Measurements from ENCODE around the gene TOMM40. TPM values are rescaled to one million over a fixed set of nuclear protein-coding genes. Genes with fewer than 3 reads are reported as not detected.
"Not testable (repeated sequence)": the region's sequence is repeated elsewhere in the genome, so short reads cannot be mapped to it uniquely, and the experiment has no call there.

The TOMM40 gene
- total and polyA plus RNA-seq, 11 donors, result 32.2 to 79.9 (median 46.3) TPM

DNA sequence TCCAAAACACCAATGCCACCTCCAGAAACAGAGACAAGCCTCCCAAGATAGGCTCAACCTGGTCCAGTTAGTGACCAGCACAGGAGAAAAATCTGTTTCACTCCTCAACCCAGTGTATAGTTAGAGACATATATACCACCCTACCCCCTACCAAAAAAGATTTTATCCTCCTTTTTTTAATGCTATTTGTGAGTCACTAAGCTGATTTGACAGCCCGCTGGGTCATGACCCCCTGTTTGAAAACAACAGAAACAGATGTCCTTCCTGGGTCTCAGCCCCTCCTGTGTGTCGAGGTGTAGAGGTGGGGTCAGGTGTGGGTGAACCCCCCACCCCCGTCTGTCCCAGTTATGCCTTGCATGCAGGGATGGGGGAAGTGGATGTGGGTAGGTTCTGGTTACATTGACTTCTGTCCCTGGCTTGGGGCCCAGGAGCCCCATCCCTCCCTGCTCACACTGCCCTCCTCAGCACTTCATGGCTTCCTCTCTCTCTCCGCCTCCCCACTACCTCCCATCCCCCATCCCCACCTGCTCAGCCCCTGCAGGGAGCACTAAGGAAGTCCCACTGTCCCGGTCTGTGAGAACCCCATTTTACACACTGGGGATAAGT, 14.0 kb upstream of the TOMM40 start:
- no peak for TF ChIP-seq POLR2A (IDR thresholded peaks at IDR 0.05)
- TF ChIP-seq, protein P1, sequence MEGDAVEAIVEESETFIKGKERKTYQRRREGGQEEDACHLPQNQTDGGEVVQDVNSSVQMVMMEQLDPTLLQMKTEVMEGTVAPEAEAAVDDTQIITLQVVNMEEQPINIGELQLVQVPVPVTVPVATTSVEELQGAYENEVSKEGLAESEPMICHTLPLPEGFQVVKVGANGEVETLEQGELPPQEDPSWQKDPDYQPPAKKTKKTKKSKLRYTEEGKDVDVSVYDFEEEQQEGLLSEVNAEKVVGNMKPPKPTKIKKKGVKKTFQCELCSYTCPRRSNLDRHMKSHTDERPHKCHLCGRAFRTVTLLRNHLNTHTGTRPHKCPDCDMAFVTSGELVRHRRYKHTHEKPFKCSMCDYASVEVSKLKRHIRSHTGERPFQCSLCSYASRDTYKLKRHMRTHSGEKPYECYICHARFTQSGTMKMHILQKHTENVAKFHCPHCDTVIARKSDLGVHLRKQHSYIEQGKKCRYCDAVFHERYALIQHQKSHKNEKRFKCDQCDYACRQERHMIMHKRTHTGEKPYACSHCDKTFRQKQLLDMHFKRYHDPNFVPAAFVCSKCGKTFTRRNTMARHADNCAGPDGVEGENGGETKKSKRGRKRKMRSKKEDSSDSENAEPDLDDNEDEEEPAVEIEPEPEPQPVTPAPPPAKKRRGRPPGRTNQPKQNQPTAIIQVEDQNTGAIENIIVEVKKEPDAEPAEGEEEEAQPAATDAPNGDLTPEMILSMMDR (IDR thresholded peaks at IDR 0.05), result no peak
- intact Hi-C loops (cut with DNase I), result no loop called here
- H3K4me1 ChIP-seq, result peaks cover 0 to 27% (median 11%) of the 10 kb centered on the region in 12 donors
- peak in 2 of 5 donors; percentile 24 to 33 for DNase-seq
- 71 to 80% (median 78%) methylated on average over 5 of the region's 5 CpGs for WGBS, 4 donors
- H3K27ac ChIP-seq, result peak overlapping the region in 1 of 12 donors; percentile 66
- H3K9me3 ChIP-seq, result no peaks in the 10 kb centered on the region
- no peaks in the 10 kb centered on the region for H3K27me3 ChIP-seq
- H3K36me3 ChIP-seq, result peaks cover 0 to 79% (median 67%) of the 10 kb centered on the region in 9 donors
- H3K4me3 ChIP-seq, result no peak overlapping the region
- no peak for ATAC-seq

DNA sequence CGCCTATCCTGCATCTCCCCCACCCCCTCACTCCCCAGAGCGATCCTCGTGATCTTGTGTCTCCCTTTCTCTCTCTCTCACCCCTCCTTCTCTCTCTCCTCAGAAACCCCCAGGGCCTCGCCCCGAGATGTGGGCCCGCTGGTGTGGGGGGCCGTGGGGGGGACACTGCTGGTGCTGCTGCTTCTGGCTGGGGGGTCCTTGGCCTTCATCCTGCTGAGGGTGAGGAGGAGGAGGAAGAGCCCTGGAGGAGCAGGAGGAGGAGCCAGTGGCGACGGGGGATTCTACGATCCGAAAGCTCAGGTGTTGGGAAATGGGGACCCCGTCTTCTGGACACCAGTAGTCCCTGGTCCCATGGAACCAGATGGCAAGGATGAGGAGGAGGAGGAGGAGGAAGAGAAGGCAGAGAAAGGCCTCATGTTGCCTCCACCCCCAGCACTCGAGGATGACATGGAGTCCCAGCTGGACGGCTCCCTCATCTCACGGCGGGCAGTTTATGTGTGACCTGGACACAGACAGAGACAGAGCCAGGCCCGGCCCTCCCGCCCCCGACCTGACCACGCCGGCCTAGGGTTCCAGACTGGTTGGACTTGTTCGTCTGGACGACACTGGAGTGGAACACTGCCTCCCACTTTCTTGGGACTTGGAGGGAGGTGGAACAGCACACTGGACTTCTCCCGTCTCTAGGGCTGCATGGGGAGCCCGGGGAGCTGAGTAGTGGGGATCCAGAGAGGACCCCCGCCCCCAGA, 12.8 kb upstream of the TOMM40 start:
- Histone ChIP-seq H3K9me3 (no peaks in the 10 kb centered on the region), H3K36me3 (peaks cover 0 to 74% (median 59%) of the 10 kb centered on the region in 9 donors), H3K4me1 (peaks cover 0 to 25% (median 9%) of the 10 kb centered on the region in 12 donors), H3K27ac (no peak overlapping the region), H3K4me3 (no peak overlapping the region), H3K27me3 (no peaks in the 10 kb centered on the region)
- ATAC-seq (no peak), DNase-seq (peak in 2 of 5 donors; percentile 23 to 28)
- intact Hi-C loops (cut with DNase I), result no loop called here
- 86 to 88% (median 87%) methylated on average over 24 to 26 of the region's 26 CpGs for WGBS, 4 donors
- TF ChIP-seq, protein P1 (IDR thresholded peaks at IDR 0.05), result no peak
- no peak for TF ChIP-seq POLR2A (IDR thresholded peaks at IDR 0.05)

DNA sequence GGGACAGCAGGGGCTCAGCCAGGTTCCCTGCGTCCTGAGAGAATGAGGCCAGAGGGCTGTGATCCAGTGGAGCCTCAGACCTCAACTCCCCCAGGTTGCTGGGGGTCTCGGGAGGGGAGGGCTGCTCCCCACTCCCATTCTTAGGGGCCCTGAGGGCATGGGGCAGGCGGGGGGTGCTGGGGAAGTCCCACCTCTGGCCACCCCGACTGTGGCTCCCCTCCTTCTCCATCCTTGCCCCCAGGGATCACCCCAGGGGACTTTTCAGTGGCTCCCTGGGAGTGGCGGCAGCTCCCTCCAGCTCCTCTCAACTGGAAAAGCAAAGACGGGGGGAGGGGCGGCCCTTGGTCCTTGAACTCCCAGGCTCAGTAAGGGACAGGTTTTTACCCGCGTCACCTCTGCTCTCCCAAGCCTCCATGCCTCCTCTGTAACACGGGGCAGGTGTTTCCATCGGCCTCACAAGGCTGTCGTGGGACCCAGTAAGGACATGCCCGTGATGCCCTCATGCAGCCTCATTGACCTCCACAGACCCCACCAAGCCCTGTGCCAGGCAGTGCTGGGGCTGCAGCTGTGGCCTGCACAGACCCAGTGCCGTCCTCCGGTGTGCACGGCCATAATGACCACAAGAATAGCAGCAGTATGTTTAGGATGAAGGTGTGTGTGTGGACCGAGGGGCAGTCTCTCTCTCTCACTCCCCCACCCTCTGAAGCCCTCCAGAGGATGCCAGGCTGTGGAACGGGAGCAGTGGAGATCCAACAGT, 11.6 kb upstream of the TOMM40 start:
- TF ChIP-seq, protein P1 (IDR thresholded peaks at IDR 0.05), result no peak
- TF ChIP-seq POLR2A (IDR thresholded peaks at IDR 0.05), result no peak
- no peaks in the 10 kb centered on the region for H3K9me3 ChIP-seq
- peaks cover 0 to 74% (median 59%) of the 10 kb centered on the region in 9 donors for H3K36me3 ChIP-seq
- no peak overlapping the region for H3K27ac ChIP-seq
- ATAC-seq, result no peak
- H3K4me1 ChIP-seq, result peaks cover 0 to 21% (median 8%) of the 10 kb centered on the region in 12 donors
- 74 to 83% (median 77%) methylated on average over 17 to 18 of the region's 18 CpGs for WGBS, 4 donors
- no peak overlapping the region for H3K4me3 ChIP-seq
- intact Hi-C loops (cut with DNase I), result no loop called here
- DNase-seq, result peak in 2 of 5 donors; percentile 19 to 36
- no peaks in the 10 kb centered on the region for H3K27me3 ChIP-seq

DNA sequence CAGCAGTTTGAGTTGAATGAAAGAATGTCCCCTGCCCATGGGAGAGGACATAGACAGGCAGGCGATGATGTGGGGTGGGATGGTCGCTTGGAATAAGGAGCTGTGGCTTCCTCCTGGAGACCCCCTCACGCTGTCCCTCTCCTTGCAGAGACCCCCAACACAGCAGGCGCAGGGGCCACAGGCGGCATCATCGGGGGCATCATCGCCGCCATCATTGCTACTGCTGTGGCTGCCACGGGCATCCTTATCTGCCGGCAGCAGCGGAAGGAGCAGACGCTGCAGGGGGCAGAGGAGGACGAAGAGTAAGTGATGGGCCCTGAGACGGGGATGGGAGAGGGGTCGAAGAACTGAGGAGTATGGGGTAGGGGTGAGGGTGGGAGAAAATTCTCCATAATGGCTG, 9.0 kb upstream of the TOMM40 start:
- no peak overlapping the region for H3K27ac ChIP-seq
- ATAC-seq (no peak), DNase-seq (peak in 2 of 5 donors; percentile 13 to 32)
- peaks cover 0 to 70% (median 52%) of the 10 kb centered on the region in 9 donors for H3K36me3 ChIP-seq
- no peaks in the 10 kb centered on the region for H3K9me3 ChIP-seq
- peaks cover 0 to 5% (median 0%) of the 10 kb centered on the region in 12 donors for H3K4me1 ChIP-seq
- intact Hi-C loops (cut with DNase I), result no loop called here
- H3K27me3 ChIP-seq, result no peaks in the 10 kb centered on the region
- TF ChIP-seq, protein P1 (IDR thresholded peaks at IDR 0.05), result no peak
- TF ChIP-seq POLR2A (IDR thresholded peaks at IDR 0.05), result no peak
- WGBS, 4 donors, result 89 to 94% (median 91%) methylated on average over 15 of the region's 15 CpGs
- no peak overlapping the region for H3K4me3 ChIP-seq

DNA sequence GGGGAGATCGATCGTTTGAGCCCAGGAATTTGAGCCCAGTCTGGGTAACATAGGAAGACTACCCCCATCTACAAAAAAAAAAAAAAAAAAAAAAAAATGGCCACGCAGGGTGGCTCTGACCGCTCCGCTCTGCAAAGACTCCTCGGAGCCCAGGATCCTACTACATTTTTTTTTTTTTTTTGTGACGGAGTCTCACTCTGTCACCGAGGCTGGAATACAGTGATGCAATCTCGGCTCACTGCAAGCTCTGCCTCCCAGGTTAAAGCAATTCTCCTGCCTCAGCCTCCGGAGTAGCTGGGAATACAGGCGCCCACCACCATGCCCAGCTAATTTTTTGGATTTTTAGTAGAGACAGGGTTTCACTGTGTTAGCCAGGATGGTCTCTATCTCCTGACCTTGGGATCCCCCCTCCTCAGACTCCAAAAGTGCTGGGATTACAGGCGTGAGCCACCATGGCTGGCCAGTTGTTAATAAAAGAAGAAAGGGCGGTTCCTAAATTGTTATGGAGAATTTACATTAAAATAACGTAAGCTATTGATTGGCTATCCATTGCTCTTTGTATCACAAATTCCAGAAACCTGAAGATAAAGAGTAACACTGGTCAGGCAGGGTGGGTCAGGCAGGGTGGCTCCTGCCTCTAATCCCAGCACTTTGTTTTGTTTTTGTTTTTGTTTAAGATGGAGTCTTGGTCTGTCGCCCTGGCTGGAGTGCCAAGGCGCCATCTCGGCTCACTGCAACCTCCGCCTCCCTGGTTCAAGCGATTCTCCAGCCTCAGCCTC, 8.2 kb upstream of the TOMM40 start:
- intact Hi-C loops (cut with DNase I); H3K9me3 ChIP-seq; ATAC-seq; H3K4me3 ChIP-seq; H3K27me3 ChIP-seq; H3K4me1 ChIP-seq; H3K27ac ChIP-seq: not testable (repeated sequence)
- H3K36me3 ChIP-seq, result peaks cover 0 to 70% (median 52%) of the 10 kb centered on the region in 9 donors
- WGBS, 4 donors, result 92 to 93% (median 92%) methylated on average over 19 of the region's 19 CpGs
- DNase-seq, result peak in 1 of 5 donors; percentile 5
